ENCODE results near the gene NR1H3.

NR1H3 gene

DNA sequence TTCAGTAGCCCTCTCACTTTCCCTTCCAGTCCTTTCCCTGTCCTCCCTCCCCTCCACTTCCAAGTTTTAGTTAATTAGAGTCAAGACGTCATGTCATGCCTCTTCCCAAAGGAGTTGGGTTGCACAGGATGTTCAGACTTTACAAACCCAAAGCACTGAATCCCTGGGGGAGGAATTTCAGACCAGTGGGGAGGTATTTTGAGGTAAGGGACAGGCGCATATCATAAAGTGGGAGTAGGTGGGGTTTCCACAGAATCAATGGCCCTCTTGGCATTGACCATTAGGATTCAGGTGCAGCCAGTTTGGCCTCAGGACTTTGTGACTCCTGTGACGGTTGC is 8.4 kb upstream of the NR1H3 start:
- H3K4me3 ChIP-seq (replicated peaks; ENCODE audit: insufficient read depth, low read length), result peak overlapping the region; percentile 81
- H3K27me3 ChIP-seq (ENCODE audit: insufficient read depth, poor library complexity, severe bottlenecking), result no peaks in the 10 kb centered on the region
- DNase-seq (ENCODE audit: low read depth in 1 of 2, low spot score in 1 of 2), result no peak
- TF ChIP-seq POLR2AphosphoS5 (IDR thresholded peaks at IDR 0.05; ENCODE audit: low read depth), result no peak
- TF ChIP-seq, protein P1, sequence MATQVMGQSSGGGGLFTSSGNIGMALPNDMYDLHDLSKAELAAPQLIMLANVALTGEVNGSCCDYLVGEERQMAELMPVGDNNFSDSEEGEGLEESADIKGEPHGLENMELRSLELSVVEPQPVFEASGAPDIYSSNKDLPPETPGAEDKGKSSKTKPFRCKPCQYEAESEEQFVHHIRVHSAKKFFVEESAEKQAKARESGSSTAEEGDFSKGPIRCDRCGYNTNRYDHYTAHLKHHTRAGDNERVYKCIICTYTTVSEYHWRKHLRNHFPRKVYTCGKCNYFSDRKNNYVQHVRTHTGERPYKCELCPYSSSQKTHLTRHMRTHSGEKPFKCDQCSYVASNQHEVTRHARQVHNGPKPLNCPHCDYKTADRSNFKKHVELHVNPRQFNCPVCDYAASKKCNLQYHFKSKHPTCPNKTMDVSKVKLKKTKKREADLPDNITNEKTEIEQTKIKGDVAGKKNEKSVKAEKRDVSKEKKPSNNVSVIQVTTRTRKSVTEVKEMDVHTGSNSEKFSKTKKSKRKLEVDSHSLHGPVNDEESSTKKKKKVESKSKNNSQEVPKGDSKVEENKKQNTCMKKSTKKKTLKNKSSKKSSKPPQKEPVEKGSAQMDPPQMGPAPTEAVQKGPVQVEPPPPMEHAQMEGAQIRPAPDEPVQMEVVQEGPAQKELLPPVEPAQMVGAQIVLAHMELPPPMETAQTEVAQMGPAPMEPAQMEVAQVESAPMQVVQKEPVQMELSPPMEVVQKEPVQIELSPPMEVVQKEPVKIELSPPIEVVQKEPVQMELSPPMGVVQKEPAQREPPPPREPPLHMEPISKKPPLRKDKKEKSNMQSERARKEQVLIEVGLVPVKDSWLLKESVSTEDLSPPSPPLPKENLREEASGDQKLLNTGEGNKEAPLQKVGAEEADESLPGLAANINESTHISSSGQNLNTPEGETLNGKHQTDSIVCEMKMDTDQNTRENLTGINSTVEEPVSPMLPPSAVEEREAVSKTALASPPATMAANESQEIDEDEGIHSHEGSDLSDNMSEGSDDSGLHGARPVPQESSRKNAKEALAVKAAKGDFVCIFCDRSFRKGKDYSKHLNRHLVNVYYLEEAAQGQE (IDR thresholded peaks at IDR 0.05; ENCODE audit: insufficient replicate concordance, low read depth), result no peak
- TF ChIP-seq, protein P2, sequence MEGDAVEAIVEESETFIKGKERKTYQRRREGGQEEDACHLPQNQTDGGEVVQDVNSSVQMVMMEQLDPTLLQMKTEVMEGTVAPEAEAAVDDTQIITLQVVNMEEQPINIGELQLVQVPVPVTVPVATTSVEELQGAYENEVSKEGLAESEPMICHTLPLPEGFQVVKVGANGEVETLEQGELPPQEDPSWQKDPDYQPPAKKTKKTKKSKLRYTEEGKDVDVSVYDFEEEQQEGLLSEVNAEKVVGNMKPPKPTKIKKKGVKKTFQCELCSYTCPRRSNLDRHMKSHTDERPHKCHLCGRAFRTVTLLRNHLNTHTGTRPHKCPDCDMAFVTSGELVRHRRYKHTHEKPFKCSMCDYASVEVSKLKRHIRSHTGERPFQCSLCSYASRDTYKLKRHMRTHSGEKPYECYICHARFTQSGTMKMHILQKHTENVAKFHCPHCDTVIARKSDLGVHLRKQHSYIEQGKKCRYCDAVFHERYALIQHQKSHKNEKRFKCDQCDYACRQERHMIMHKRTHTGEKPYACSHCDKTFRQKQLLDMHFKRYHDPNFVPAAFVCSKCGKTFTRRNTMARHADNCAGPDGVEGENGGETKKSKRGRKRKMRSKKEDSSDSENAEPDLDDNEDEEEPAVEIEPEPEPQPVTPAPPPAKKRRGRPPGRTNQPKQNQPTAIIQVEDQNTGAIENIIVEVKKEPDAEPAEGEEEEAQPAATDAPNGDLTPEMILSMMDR (IDR thresholded peaks at IDR 0.05; ENCODE audit: insufficient read depth, low read length), result no peak
- no peak for TF ChIP-seq SPI1 (IDR thresholded peaks at IDR 0.05; ENCODE audit: borderline replicate concordance, low read depth)
- TF ChIP-seq GABPA (IDR thresholded peaks at IDR 0.05; ENCODE audit: low read depth), result no peak
- peak overlapping the region; percentile 93 for H3K27ac ChIP-seq (replicated peaks)

DNA sequence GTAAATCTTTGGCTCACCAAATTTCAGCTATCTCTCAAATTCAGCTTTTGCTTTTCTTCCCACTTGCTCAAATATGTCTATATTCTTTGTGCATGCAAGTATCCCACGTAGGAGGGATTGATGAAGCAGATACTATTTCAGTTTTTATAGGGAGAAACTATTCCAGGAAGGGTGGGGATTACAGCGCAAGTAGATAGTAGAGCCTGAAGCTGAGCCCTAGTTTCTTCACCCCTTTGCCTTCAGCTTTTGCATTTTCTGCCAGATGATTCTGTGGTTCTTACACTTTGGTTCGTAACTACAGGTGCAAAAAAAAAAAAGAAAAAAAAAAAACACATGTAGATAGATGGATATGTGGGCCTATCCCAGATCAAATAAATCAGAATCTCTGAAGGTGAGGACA is 6.0 kb upstream of the NR1H3 start:
- Histone ChIP-seq H3K27ac (replicated peaks) (no peak overlapping the region), H3K4me3 (replicated peaks; ENCODE audit: insufficient read depth, low read length) (no peak overlapping the region), H3K27me3 (ENCODE audit: insufficient read depth, poor library complexity, severe bottlenecking) (no peaks in the 10 kb centered on the region)
- TF ChIP-seq POLR2AphosphoS5 (IDR thresholded peaks at IDR 0.05; ENCODE audit: low read depth) (no peak), GABPA (IDR thresholded peaks at IDR 0.05; ENCODE audit: low read depth) (no peak), SPI1 (IDR thresholded peaks at IDR 0.05; ENCODE audit: borderline replicate concordance, low read depth) (no peak)
- TF ChIP-seq, protein P2 (IDR thresholded peaks at IDR 0.05; ENCODE audit: insufficient read depth, low read length), result no peak
- TF ChIP-seq, protein P1 (IDR thresholded peaks at IDR 0.05; ENCODE audit: insufficient replicate concordance, low read depth), result no peak
- no peak for DNase-seq (ENCODE audit: low read depth in 1 of 2, low spot score in 1 of 2)

DNA sequence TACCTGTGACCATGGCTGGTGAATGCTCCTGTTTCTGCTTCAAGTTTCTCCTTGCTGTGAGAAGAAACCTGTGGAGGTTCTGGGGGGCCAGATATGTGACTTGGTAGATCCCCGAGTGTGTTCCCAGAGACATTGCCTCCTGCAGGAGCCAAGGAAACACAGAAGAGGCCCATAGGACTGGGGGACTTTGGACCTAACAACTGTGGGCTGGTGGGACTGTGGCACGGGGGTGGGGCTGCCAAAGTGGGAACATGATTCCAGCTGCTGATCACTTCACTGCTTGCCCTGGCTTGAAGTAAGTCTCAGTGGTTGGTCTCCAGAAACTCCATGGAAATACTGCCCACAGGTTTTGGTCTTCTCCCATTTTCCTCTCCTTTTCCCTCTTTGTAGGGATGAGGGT is 4.1 kb upstream of the NR1H3 start:
- DNase-seq (ENCODE audit: low read depth in 1 of 2, low spot score in 1 of 2), result no peak

More for the DNA sequence above, 4.1 kb upstream of the NR1H3 start:
- H3K27me3 ChIP-seq (ENCODE audit: insufficient read depth, poor library complexity, severe bottlenecking), result no peaks in the 10 kb centered on the region
- no peak overlapping the region for H3K27ac ChIP-seq (replicated peaks)
- TF ChIP-seq, protein P2 (IDR thresholded peaks at IDR 0.05; ENCODE audit: insufficient read depth, low read length), result no peak
- TF ChIP-seq GABPA (IDR thresholded peaks at IDR 0.05; ENCODE audit: low read depth), result no peak
- TF ChIP-seq SPI1 (IDR thresholded peaks at IDR 0.05; ENCODE audit: borderline replicate concordance, low read depth), result no peak
- TF ChIP-seq, protein P1 (IDR thresholded peaks at IDR 0.05; ENCODE audit: insufficient replicate concordance, low read depth), result no peak
- TF ChIP-seq POLR2AphosphoS5 (IDR thresholded peaks at IDR 0.05; ENCODE audit: low read depth), result no peak
- H3K4me3 ChIP-seq (replicated peaks; ENCODE audit: insufficient read depth, low read length), result no peak overlapping the region

Data from HL-60 (cell line).